ENCODE measurements around the gene NPAS3. TPM values are rescaled to one million over a fixed set of nuclear protein-coding genes. Genes with fewer than 3 reads are reported as not detected.

Gene NPAS3
- total and polyA plus RNA-seq, 2 donors (not counting 3 experiments of a cell fraction or from before 2014, with no cell fraction given): 0.10 to 0.13 TPM

DNA sequence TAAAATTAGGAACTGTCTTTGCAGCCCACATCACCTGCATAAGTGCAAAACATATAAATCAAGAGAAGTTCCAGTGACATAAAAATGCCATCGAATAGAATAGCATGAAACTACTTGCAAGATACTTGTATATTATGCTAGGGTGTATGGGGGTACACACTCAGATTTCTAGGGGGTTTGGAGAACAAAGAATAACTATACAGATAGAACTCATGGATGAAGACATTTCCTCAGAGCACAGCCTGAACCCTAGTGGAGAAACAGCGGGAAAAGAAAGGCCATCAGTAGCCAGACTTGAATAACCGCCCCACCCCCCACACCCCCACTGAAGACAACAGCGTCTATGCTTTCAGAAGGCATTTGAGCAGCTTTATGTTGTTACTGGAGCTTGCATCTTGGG, 425.8 kb downstream of the NPAS3 start:
- Histone ChIP-seq H3K9me3 (replicated peaks; ENCODE audit: control insufficient read depth, insufficient read depth, low read length) (no peaks in the 10 kb centered on the region), H3K4me2 (ENCODE audit: insufficient read depth, low read length) (no peak overlapping the region), H2AFZ (ENCODE audit: low read depth, low read length) (no peak overlapping the region), H3K9ac (replicated peaks; ENCODE audit: extremely low read depth, insufficient read depth, low read length) (no peak overlapping the region), H3K27me3 (ENCODE audit: control insufficient read depth in 2 of 2, insufficient read depth in 2 of 2, low read length in 2 of 2) (no peaks in the 10 kb centered on the region), H3K27ac (ENCODE audit: insufficient read depth, low read depth, low read length) (no peak overlapping the region), H3K9me1 (replicated peaks; ENCODE audit: control insufficient read depth, extremely low read depth, insufficient read depth, low read length) (no peaks in the 10 kb centered on the region), H3K4me3 (replicated peaks in 1 of 3; ENCODE audit: insufficient read depth in 1 of 3, low read depth in 1 of 3, low read length in 3 of 3) (no peak overlapping the region), H3K79me2 (ENCODE audit: control insufficient read depth, insufficient read depth, low read length) (no peaks in the 10 kb centered on the region), H3K36me3 (ENCODE audit: control insufficient read depth in 2 of 2, extremely low read depth in 1 of 2, insufficient read depth in 2 of 2, low read length in 2 of 2) (no peaks in the 10 kb centered on the region), H4K20me1 (replicated peaks; ENCODE audit: control insufficient read depth, extremely low read depth, insufficient read depth, low read length) (no peaks in the 10 kb centered on the region), H3K4me1 (ENCODE audit: control insufficient read depth, extremely low read depth, insufficient read depth, low read length) (no peaks in the 10 kb centered on the region)
- dilution Hi-C loops (cut with MboI; ENCODE audit: extremely low pct_ligation_motif_present, low sequenced_read_pairs) (no loop called here), intact Hi-C loops (cut with micrococcal nuclease) (no loop called here)
- DNase-seq (ENCODE audit: low read depth, low spot score): no peak
- ChIA-PET POLR2A (no interaction called here), CTCF (interaction anchor here (0.6 kb wide), 2 partner anchors 306 to 428 kb away, joined by 3 to 5 read pairs; no protein-coding TSS in a partner anchor)
- TF ChIP-seq MYC (IDR thresholded peaks at IDR 0.05; ENCODE audit: low read depth, low read length): no peak
- TF ChIP-seq FOS (IDR thresholded peaks at IDR 0.05; ENCODE audit: borderline replicate concordance, insufficient read depth, low read length): no peak
- TF ChIP-seq POLR2A (IDR thresholded peaks at IDR 0.05; ENCODE audit: low read depth, low read length): no peak
- no peak for TF ChIP-seq GATA2 (IDR thresholded peaks at IDR 0.05; ENCODE audit: insufficient read depth, insufficient read length, low read depth, low read length)
- TF ChIP-seq, protein P1, sequence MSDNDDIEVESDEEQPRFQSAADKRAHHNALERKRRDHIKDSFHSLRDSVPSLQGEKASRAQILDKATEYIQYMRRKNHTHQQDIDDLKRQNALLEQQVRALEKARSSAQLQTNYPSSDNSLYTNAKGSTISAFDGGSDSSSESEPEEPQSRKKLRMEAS (IDR thresholded peaks at IDR 0.05; ENCODE audit: insufficient read depth, insufficient read length): no peak
- TF ChIP-seq, protein P2, sequence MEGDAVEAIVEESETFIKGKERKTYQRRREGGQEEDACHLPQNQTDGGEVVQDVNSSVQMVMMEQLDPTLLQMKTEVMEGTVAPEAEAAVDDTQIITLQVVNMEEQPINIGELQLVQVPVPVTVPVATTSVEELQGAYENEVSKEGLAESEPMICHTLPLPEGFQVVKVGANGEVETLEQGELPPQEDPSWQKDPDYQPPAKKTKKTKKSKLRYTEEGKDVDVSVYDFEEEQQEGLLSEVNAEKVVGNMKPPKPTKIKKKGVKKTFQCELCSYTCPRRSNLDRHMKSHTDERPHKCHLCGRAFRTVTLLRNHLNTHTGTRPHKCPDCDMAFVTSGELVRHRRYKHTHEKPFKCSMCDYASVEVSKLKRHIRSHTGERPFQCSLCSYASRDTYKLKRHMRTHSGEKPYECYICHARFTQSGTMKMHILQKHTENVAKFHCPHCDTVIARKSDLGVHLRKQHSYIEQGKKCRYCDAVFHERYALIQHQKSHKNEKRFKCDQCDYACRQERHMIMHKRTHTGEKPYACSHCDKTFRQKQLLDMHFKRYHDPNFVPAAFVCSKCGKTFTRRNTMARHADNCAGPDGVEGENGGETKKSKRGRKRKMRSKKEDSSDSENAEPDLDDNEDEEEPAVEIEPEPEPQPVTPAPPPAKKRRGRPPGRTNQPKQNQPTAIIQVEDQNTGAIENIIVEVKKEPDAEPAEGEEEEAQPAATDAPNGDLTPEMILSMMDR (IDR thresholded peaks at IDR 0.05; ENCODE audit: extremely low read depth in 1 of 2, insufficient read depth in 1 of 2, low read depth in 1 of 2, low read length in 2 of 2): no peak
- no peak for TF ChIP-seq POLR2AphosphoS5 (IDR thresholded peaks at IDR 0.05; ENCODE audit: insufficient read depth, low read depth, low read length)
- no peak for TF ChIP-seq JUN (IDR thresholded peaks at IDR 0.05; ENCODE audit: borderline replicate concordance, insufficient read depth, insufficient read length, low read depth)
- no peak for TF ChIP-seq EZH2 (IDR thresholded peaks at IDR 0.05; ENCODE audit: borderline replicate concordance, low read depth, low read length, severe bottlenecking)
- FAIRE-seq: no peak
- BruUV-seq (replicated peaks): no TSS peak

All from endothelial cell of umbilical vein (primary cell).